Activated T-helper 1 cell treated with anti-CD3 and anti-CD28 coated beads, Interleukin-12 subunit alpha, Interleukin-12 subunit beta, Interleukin-2, Interleukin-4 antibody, amounts not matched to agents 30 ng/mL and 10 ng/mL and 1 ng/mL, durations not matched to agents 14 hours and 24 hours and 36 hours (primary cell): Measurements from ENCODE around the gene ALDH3B2. TPM values are rescaled to one million over a fixed set of nuclear protein-coding genes. Genes with fewer than 3 reads are reported as not detected.

ENCODE experiments used
- DNase-seq: peaks from one replicate; pipeline ENCODE4 v3.0.0; 2021; ENCODE audit warnings: low spot score
- H3K27ac Mint-ChIP-seq: one replicate; pipeline ENCODE4 v1.8.0; 2021; ENCODE audit warnings: mild to moderate bottlenecking, mixed read lengths
- H3K27me3 Mint-ChIP-seq: one replicate; pipeline ENCODE4 v1.8.0; 2022; ENCODE audit warnings: mild to moderate bottlenecking, moderate library complexity, mixed read lengths; ENCODE audit not compliant: insufficient read depth
- H3K36me3 Mint-ChIP-seq: one replicate; pipeline ENCODE4 v1.8.0; 2021; ENCODE audit warnings: low read depth, mixed read lengths
- H3K4me1 Mint-ChIP-seq: one replicate; pipeline ENCODE4 v1.8.0; 2021; ENCODE audit warnings: low read depth, mixed read lengths
- H3K4me3 Mint-ChIP-seq: one replicate; pipeline ENCODE4 v1.8.0; 2021; ENCODE audit warnings: mild to moderate bottlenecking, moderate library complexity, mixed read lengths
- H3K9me3 Mint-ChIP-seq: one replicate; pipeline ENCODE4 v1.8.0; 2021; ENCODE audit warnings: mixed read lengths
- intact Hi-C: fragments of 100-400 bp; cut with micrococcal nuclease; formaldehyde crosslinking; loops from one replicate; pipeline ENCODE4 v1.15.1; 2024
- total RNA-seq: library from RNA; stranded (reverse); gene quantifications from 2 replicates; pipeline ENCODE4 v1.2.3, GENCODE V29; 2022

ALDH3B2 gene
- total RNA-seq, 1 donor from 2014 or later, result not detected

DNA sequence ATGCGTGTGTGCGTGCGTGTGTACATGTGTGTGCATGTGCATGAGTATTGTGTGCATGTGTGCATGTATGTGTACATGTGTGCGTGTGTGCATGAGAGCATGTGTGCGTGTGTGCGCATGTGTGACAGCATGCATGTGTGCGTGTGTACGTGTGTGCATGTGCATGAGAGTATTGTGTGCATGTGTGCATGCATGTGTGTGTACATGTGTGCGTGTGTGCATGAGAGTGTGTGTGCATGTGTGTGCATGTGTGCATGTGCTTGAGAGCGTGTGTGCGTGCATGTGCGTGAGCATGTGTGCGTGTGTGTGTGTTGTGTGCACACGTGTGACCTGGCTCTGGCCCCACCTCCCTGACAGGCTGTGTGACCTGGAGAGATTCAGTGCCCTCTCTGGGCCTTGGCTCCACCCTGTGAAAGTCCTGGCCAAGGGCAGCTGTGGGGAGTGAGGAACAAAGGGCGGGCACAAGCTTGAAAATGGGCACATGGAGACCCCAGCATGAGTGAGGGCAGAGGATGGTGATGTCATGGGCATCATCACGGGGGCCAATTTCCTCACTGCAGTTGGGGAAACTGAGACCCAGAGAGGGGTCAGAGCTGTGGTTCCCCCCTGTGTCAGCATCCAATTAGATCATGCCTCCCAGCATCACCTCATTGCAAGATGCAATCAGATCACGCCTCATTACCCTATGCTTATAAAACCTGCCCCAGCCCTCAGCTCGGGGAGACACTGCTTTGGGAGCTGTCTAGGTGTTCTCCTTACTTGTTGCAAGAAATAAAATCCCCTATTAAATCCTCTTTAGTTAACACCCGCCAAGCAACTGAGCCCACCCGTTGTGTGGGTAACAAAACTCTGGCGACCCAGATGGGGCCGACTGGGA, 24.6 kb downstream of the ALDH3B2 start:
- peaks cover 8% of the 10 kb centered on the region for H3K27me3 Mint-ChIP-seq
- no peaks in the 10 kb centered on the region for H3K9me3 Mint-ChIP-seq
- peak overlapping the region; percentile 79 for H3K27ac Mint-ChIP-seq
- no peak for DNase-seq
- intact Hi-C loops, result no loop called here
- H3K36me3 Mint-ChIP-seq, result no peaks in the 10 kb centered on the region
- peaks cover 22% of the 10 kb centered on the region for H3K4me1 Mint-ChIP-seq
- peak overlapping the region; percentile 86 for H3K4me3 Mint-ChIP-seq

DNA sequence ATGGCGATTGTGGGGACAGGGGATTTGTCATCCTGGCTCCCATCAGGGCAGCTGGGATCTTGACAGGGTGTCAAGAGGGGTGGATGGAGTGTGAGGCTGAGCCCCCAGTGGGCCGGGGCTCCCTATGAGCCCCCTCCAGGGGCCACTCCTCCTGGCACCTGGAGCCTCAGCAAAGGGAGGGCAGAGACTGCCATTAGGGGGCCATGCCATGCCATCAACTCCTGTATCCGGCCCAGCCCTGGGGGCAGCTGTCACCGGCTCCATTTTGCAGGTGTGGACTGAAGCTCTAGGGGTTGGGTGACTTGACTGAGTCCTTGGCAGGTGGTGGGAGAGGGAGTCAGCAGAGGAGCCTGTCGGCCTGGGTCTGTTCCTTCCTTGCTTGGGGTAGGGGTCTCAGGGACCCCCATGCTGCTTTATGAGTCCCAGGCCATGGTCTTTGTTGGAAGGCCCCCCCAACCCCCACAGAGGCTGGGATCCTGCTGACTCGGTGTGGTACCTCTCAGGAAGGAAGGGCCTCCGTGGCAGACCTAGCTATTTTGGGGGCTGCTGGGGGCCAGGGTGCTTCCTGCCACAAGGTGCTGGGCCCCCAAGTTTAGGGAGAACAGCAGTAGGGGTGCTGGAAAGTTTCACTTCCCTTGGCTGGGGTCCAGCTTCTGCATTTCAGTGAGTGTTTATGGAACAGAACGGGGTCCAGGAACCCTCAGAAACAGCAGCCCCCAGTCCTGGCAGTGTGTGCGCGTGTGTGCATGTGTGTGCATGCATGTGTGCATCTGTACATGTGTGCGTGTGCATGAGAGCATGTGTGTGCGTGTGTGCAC, 25.4 kb downstream of the ALDH3B2 start:
- no peak overlapping the region for H3K4me3 Mint-ChIP-seq
- H3K27ac Mint-ChIP-seq, result no peak overlapping the region
- peaks cover 22% of the 10 kb centered on the region for H3K4me1 Mint-ChIP-seq
- no peaks in the 10 kb centered on the region for H3K9me3 Mint-ChIP-seq
- no peak for DNase-seq
- intact Hi-C loops, result no loop called here
- peaks cover 8% of the 10 kb centered on the region for H3K27me3 Mint-ChIP-seq
- H3K36me3 Mint-ChIP-seq, result no peaks in the 10 kb centered on the region

DNA sequence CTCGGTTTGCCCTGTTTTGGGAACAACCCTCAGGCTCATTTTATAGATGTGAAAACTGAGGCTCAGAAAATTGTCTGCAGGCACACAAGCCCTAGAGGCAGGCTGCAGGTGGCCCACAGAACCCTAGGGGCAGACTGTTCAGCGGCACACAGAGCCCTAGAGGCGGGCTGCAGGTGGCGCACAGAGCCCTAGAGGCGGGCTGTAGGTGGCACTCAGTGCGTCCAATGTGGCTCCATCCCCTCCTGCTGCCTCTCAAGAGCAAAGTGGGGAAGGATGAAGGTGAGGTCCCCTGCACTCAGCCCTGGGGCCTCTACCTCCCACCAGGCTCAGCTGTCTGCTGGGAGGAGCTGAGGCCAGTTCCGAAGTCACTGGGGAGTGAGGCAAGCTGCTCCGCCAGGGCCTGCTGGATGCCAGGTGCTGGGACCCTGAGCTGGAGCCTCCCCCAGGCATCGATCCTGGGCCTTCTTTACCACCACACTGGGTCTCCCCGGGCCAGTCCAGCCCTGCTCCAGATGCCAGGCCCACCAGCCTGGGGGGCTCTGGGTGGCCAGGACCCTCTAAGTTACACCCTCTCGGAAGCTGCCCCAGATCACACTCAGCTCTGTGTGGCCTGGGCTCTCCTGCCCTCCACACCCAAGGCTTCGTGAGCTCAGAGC, 26.2 kb downstream of the ALDH3B2 start:
- Mint-ChIP-seq H3K27me3 (peaks cover 8% of the 10 kb centered on the region), H3K36me3 (no peaks in the 10 kb centered on the region), H3K4me3 (no peak overlapping the region), H3K9me3 (no peaks in the 10 kb centered on the region), H3K27ac (no peak overlapping the region), H3K4me1 (peaks cover 22% of the 10 kb centered on the region)
- DNase-seq, result no peak
- intact Hi-C loops, result no loop called here

DNA sequence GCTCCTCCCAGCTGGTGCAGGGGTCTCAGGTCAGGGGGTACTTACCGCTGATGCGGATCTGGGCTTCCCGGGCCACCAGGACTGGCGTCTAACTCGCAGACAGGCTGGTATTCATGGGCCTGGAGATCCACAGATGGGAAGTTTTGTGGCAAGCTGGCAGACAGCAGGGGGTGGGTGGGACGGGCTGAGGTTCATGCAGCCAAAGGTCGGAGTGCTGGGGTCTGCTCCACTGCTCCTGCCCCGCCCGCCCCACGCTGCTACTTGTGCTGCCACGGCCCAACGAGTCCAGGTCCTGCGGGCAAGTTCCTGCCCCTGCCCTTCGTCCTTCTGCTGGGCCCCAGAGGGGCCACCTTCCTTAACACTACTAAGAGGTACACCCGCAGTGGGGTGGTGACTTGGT, 27.0 kb downstream of the ALDH3B2 start:
- intact Hi-C loops, result no loop called here
- Mint-ChIP-seq H3K36me3 (no peaks in the 10 kb centered on the region), H3K27ac (no peak overlapping the region), H3K9me3 (no peaks in the 10 kb centered on the region), H3K4me1 (peaks cover 22% of the 10 kb centered on the region), H3K4me3 (no peak overlapping the region), H3K27me3 (peaks cover 7% of the 10 kb centered on the region)
- DNase-seq, result no peak

DNA sequence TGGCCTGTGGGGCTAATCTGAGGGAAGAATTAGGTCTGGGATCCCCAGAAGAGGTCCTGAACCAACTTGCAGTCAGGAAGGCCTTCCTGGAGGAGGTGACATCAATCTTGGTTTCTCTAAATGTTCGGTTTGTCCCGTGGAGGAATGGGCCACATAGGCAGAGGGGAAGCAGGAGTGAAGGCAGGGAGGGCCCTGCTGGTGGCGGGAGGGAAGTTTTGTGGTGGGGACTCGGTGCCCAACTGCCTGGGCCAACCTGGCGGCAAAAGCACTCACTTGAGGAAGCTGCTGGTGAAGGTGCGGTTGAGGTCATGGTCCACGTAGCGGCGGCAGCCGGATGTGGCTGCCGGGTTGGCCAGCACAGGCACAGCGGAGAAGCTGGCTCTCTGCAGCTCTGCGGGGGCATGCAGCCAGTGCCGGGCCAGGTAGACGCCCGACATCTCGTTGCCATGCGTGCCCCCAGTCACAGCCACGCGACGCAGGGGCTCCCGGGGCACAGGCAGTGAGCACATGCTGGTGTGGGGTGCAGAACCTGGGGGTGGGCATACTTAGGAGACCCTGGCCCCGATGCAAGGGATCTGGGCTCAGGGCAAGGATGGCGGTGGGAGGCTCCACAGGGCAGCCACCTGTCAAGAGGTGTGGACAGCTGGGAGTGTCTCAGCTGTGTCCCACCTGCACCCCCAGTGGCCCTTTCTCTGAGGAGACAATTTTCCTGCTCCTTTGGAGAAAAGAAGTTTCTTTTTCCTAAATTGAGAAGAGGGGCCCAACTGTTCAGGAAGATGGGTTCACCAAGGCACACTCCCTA, 27.7 kb downstream of the ALDH3B2 start:
- Mint-ChIP-seq H3K9me3 (no peaks in the 10 kb centered on the region), H3K27me3 (peaks cover 7% of the 10 kb centered on the region), H3K27ac (peak overlapping the region; percentile 15), H3K36me3 (no peaks in the 10 kb centered on the region), H3K4me1 (peaks cover 22% of the 10 kb centered on the region), H3K4me3 (no peak overlapping the region)
- peak; percentile 41 for DNase-seq
- intact Hi-C loops, result no loop called here

DNA sequence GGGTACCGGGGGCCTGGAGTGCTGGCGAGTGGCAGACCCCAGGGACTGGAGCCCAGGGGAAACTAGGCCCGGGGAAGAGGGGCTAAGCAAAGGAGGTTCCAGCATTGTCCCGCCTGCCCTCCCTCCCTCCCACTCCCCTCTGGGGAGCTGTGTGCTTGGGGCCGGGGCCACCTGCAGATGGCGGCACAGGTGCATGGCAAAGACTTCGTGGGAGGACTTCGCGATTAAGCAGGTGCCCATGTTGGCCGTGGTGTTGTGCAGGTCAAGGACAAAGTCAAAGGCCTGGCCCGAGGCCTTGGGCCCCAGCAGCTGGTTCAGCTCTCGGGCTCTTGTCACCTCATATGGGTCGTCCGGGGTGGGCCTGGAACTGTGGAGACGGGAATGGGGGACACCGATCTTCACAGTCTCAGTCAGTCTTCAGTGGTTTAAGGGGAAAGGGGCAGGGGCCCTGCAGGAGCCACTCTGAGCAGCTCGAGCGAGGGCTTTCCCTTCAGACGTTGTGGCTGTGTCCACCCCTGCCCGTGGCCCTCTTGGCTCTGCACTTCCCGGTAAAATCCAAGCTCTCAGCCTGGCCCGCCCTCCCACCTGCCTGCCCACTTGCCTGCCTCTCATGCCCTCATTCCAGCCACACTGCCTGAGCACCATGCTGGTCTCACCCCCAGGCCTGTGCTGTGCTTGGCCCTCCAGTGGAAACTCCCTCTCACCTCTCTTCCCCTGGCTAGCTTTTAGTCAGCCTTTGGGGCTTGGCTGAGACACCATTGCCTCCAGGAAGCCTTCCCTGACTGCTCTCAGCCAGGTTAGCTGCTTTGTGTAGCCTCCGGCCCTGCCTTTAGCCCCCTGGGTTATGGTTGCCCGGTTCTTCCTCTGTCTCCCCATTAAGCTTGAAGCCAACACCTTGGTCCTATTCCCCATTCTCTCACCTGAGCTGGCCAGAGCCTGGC, 28.6 kb downstream of the ALDH3B2 start:
- DNase-seq, result no peak
- no peaks in the 10 kb centered on the region for H3K9me3 Mint-ChIP-seq

DNA sequence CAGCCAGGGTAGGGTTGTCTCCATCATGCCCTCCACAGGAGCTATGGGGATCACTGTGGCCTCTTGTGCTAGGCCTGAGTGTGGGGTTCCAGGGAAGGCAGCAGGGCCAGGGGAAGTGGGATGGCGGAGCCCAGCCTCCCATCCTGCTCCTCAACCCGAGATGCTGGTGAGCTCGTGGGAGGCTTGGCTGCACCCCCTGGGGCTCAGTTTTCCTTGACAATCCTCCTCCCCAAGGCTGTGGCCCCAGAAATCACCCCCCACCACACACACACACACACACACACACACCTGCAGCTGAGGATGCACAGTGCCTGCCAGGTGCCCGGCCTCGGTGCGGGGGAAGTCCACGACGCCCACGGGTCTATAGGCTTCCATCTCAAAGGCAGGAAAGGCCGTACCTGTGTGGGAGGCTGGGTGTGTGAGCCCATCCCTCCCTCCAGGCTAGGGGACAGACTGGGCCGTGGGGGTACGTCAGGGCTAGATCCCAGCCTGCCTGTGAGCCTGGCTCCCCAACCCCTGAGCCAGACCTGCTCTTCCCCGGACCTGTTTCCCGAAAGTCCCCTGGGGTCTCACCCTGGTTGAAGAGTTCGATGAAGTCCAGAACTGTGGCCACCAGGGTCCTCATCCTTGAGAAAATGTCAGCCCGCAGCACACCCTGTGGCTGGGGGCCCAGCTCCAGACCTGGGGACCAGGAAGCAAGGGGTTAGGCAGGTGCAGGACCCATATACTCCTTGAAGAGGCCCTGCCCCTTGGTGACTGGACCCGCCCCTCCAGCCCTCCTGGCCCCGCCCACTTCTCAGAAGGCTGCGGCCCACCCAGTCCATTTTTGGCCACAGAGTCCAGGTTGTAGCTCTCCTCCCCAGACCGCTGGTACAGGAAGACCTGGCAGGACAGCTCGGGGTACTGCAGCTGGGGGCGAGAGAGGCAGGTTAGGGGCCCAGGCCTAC, 29.7 kb downstream of the ALDH3B2 start:
- intact Hi-C loops, result loop anchor here (1.0 kb wide), 1 partner anchor 72 kb away; no protein-coding TSS in a partner anchor
- Mint-ChIP-seq H3K9me3 (no peaks in the 10 kb centered on the region), H3K27ac (no peak overlapping the region), H3K27me3 (peaks cover 7% of the 10 kb centered on the region), H3K4me3 (no peak overlapping the region), H3K36me3 (no peaks in the 10 kb centered on the region), H3K4me1 (peaks cover 13% of the 10 kb centered on the region)
- DNase-seq, result no peak

More for the DNA sequence above, 28.6 kb downstream of the ALDH3B2 start:
- Mint-ChIP-seq H3K4me3 (no peak overlapping the region), H3K4me1 (peaks cover 22% of the 10 kb centered on the region), H3K36me3 (no peaks in the 10 kb centered on the region), H3K27me3 (peaks cover 7% of the 10 kb centered on the region), H3K27ac (peak overlapping the region; percentile 43)
- intact Hi-C loops, result no loop called here

DNA sequence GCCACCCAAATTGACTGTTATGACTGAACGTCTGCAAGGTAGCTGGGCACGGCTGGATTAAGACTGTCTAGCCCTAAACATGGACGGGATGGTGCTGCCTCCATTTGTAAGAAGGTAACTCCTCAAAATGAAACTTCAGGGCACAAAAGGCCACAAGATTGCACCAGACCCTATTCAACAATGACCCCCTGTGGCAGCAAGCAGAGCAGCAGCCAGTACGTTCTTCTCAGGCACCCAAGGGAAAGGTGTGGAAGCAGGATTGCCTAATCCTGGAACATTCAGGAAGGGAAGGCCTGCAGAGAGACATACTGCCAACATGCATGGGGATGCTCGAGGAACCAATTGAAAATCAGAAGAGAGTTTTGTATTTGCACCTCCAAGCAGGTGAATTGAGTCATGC, 30.4 kb downstream of the ALDH3B2 start:
- Mint-ChIP-seq H3K4me3 (no peak overlapping the region), H3K27me3 (peaks cover 7% of the 10 kb centered on the region), H3K4me1 (peaks cover 12% of the 10 kb centered on the region), H3K9me3 (no peaks in the 10 kb centered on the region), H3K27ac (no peak overlapping the region), H3K36me3 (no peaks in the 10 kb centered on the region)
- intact Hi-C loops, result loop anchor here (1.0 kb wide), 1 partner anchor 72 kb away; no protein-coding TSS in a partner anchor
- no peak for DNase-seq

DNA sequence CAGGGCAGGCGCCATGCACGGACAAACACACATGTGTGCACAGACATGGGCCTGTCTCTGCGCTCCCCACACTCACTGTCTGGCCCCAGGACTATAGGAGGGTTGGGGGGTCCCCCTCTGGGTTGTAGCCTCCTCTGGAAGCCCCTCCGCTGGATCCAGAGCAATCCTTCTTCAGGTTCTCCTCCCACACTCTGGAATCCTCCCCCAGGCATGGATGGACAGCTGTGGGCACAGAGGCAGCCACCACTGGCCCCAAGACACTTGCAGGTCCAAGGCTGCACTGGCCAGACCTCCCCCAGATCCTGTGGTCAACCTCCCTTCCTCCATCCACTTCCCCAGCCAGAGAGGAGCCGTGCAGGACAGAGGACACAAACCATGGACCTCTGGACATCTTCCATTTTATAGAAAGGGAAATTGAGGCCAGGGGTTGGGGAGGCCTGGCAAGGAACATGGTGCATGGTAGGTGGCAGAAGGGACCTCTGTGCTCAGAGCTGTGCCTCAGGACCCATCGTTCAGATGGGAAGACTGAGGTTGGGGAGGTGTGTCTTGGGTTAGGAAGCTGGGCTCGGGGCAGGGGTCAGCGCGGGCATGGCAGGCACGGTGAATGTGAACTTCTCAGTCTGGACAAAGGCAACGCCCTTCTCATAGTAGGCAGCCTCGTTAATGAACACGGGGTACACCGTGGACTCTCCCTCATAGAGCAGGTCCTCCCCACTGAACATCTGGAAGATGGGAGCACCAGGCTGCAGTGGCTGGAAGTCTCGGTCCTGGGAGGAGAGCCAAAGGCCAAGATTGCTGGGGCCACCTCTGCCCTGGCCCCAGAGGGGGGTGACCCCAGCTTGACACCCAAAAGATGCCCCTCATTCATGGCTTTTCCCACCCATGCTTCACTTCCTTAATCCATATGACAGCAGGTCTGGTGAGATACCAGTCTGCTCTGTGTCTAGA, 32.0 kb downstream of the ALDH3B2 start:
- no peak overlapping the region for H3K27ac Mint-ChIP-seq
- peaks cover 7% of the 10 kb centered on the region for H3K27me3 Mint-ChIP-seq
- H3K9me3 Mint-ChIP-seq, result no peaks in the 10 kb centered on the region
- H3K36me3 Mint-ChIP-seq, result no peaks in the 10 kb centered on the region
- no peak overlapping the region for H3K4me3 Mint-ChIP-seq
- H3K4me1 Mint-ChIP-seq, result peaks cover 12% of the 10 kb centered on the region
- DNase-seq, result no peak
- intact Hi-C loops, result no loop called here
